Prostate gland (tissue), 2 donors: Measurements from ENCODE around the gene IFITM10. TPM values are rescaled to one million over a fixed set of nuclear protein-coding genes. Genes with fewer than 3 reads are reported as not detected.

Experiments
- DNase-seq: peaks from one replicate; pipeline ENCODE4 v3.0.0-alpha.2; 2019; ENCODE audit warnings: low spot score
- H3K27ac ChIP-seq, 2 donors: fragments of 200-600 bp; sonication (generic); 2 replicates each; pipeline ENCODE4 v1.5.1; 2017 to 2019
- H3K27me3 ChIP-seq: fragments of 200-600 bp; sonication (generic); replicated peaks from 2 replicates; pipeline ENCODE4 v1.5.1; 2019; ENCODE audit not compliant: insufficient read depth
- H3K36me3 ChIP-seq, 2 donors: fragments of 200-600 bp; sonication (generic); 1 replicate in 1 of 2; 2 replicates in 1 of 2; pipeline versions ENCODE4 v1.5.1 to v1.8.1; 2017 to 2019
- H3K4me1 ChIP-seq: fragments of 200-600 bp; sonication (generic); replicated peaks from 2 replicates; pipeline ENCODE4 v1.5.1; 2019
- H3K4me3 ChIP-seq, 2 donors: fragments of 200-600 bp; sonication (generic); 2 replicates each; pipeline ENCODE4 v1.5.1; 2017 to 2019
- H3K9me3 ChIP-seq: fragments of 200-600 bp; sonication (generic); 2 replicates; pipeline ENCODE4 v1.5.1; 2017
- POLR2A ChIP-seq: fragments of 450-650 bp; IDR thresholded peaks from one replicate; pipeline ENCODE4 v1.6.1; 2016; ENCODE audit warnings: antibody characterized with exemption, mild to moderate bottlenecking
- POLR2AphosphoS5 ChIP-seq: sonication (generic); formaldehyde crosslinking; IDR thresholded peaks from one replicate; pipeline ENCODE4 v1.6.1; 2017; ENCODE audit warnings: antibody characterized with exemption
- WGBS: methylation state at CpG from one replicate; pipeline ENCODE4 v1.1.5; 2018; 5-methylcytosine and 5-hydroxymethylcytosine counted together
- intact Hi-C: fragments of 100-400 bp; cut with DNase I; formaldehyde crosslinking; loops from one replicate; pipeline ENCODE4 v1.14.2; 2022
- total RNA-seq, 2 donors: library from RNA; depleted of rRNA; stranded (reverse); fragments of >200 nt; gene quantifications; one replicate each; pipeline ENCODE4 v1.1.0, GENCODE V29; 2016
- TF ChIP-seq, protein P1 (sequence below), 4 experiments: fragments of 200-600 bp in 2 of 4; fragments of 450-650 bp in 2 of 4; sonication (generic) in 2 of 4; IDR thresholded peaks; 1 replicate in 3 of 4; 2 replicates in 1 of 4; pipeline ENCODE4 v1.5.1; 2016 to 2019; ENCODE audit warnings: antibody characterized with exemption in 4 of 4, mild to moderate bottlenecking in 2 of 4, moderate library complexity in 2 of 4

Gene IFITM10
- total RNA-seq, 2 donors from 2014 or later = 2.6 to 3.1 TPM

DNA sequence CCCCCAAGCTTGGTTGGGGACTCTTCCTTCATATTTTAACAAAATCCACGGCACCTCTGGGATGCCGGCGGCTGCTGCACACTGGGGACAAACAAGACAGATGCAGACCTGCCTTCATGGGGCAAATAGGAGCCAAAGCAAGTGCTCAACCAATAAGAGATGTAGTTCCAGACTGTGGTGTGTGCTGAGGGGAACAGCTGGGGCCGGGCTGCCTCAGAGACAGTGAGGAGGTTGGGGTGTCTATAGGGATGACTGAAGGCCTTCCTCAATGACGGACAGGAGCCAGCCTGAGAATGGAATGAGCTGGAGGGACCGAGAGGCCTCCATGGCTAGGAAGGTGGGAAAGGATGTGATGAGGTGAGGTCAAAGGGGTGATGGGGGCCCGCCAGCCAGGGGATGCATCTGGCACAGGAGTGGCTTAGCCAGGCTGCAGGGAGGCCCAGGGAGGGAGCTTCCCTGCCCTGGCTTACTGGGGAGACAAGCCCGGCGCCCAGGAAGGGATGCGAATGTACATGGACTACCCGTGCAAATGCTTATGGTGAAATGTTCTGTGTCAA is 23.7 kb upstream of the IFITM10 start:
- no peak for DNase-seq
- intact Hi-C loops = no loop called here
- Histone ChIP-seq H3K4me3 (no peak overlapping the region), H3K9me3 (no peaks in the 10 kb centered on the region), H3K4me1 (no peaks in the 10 kb centered on the region), H3K36me3 (no peaks in the 10 kb centered on the region), H3K27me3 (no peaks in the 10 kb centered on the region), H3K27ac (no peak overlapping the region)
- 96% methylated on average over 11 of the region's 11 CpGs for WGBS
- TF ChIP-seq, protein P1, sequence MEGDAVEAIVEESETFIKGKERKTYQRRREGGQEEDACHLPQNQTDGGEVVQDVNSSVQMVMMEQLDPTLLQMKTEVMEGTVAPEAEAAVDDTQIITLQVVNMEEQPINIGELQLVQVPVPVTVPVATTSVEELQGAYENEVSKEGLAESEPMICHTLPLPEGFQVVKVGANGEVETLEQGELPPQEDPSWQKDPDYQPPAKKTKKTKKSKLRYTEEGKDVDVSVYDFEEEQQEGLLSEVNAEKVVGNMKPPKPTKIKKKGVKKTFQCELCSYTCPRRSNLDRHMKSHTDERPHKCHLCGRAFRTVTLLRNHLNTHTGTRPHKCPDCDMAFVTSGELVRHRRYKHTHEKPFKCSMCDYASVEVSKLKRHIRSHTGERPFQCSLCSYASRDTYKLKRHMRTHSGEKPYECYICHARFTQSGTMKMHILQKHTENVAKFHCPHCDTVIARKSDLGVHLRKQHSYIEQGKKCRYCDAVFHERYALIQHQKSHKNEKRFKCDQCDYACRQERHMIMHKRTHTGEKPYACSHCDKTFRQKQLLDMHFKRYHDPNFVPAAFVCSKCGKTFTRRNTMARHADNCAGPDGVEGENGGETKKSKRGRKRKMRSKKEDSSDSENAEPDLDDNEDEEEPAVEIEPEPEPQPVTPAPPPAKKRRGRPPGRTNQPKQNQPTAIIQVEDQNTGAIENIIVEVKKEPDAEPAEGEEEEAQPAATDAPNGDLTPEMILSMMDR (IDR thresholded peaks at IDR 0.05) = no peak
- TF ChIP-seq POLR2A = no peak
- TF ChIP-seq POLR2AphosphoS5 = no peak

DNA sequence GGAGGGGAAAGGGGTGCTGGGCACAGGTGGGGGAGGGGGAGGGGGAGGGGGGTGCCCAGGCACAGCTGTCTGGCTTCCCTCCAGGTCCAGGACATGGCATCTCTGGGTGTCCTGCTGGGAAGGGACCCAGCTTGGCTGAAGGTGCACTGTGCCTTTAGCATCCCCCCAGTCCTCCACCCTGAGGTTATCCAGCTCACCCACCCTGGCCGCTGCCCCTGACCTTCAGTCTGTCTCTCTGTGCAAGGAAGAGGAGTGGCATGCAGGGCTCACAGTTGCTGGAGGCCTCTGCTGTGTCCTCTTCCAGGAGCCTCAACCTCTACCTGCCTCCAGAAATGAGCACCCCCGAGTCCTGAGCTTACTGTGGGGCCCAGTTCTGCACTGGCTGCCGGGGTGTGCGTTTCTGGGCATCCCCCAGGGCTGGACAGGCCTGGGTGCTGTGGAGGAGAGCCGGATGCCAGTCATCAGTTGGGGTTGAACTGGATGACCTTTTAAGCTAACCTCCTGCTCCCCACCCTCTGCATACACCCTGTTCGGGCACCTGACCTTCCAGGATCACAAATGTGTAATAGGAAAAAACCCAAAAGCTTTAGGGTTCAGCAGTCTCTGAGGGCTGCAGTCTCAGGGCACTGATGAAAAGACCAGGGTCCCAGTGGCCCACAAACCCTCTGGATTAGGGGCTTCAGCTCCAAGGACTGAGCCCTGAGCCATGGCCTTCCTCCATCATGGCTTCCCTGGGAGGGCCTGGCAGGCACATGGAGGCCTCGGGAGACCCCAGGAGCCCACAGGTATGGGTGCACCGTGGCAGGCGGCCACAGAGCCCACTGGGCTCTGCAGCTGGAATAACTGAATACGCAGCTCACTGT is 23.0 kb upstream of the IFITM10 start:
- intact Hi-C loops = no loop called here
- no peak for DNase-seq
- Histone ChIP-seq H3K36me3 (no peaks in the 10 kb centered on the region), H3K27ac (no peak overlapping the region), H3K9me3 (no peaks in the 10 kb centered on the region), H3K4me3 (no peak overlapping the region), H3K27me3 (no peaks in the 10 kb centered on the region), H3K4me1 (no peaks in the 10 kb centered on the region)
- no peak for TF ChIP-seq POLR2AphosphoS5
- no peak for TF ChIP-seq POLR2A
- TF ChIP-seq, protein P1 (IDR thresholded peaks at IDR 0.05) = no peak
- 91% methylated on average over 10 of the region's 10 CpGs for WGBS

DNA sequence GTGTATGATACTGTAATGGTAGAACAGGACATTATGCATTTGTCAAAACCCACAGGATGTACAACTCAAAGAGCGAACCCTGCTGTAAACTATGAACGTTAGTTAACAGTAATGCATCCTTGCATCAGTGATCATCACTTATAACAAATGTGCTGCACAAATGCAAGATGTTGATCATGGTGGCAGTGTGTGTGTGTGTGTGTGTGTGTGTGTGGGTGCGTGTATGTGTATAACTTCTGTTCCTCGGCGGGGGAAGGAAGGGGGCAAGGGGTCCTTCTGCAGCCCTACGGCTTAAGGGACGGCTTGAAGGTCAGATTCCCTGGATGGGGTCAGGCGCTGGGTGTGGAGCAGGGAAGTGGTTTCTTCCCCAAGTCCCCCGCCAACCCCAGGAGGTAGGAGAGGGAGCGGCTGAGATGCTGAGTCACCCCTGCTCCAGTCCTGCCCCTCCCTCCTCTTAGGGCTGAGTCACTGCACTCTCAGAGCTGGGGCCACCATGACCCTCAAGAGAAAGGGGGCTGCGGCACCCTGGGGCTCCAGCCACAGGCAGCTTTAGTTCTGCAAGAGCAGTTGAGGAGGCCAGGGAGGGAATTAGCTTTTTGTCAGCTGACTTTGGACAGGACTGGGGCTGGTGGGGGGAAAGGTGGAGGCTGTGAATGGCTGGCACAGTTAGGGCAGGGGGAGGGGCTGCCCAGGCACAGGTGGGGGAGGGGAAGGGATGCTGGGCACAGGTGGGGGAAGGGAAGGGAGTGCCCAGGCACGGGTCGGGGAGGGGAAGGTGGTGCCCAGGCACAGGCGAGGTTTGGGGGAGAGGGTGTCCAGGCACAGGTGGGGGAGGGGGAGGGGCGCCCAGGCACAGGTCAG is 22.1 kb upstream of the IFITM10 start:
- TF ChIP-seq POLR2A (no peak), POLR2AphosphoS5 (no peak)
- TF ChIP-seq, protein P1 (IDR thresholded peaks at IDR 0.05) = no peak
- Histone ChIP-seq H3K9me3 (no peaks in the 10 kb centered on the region), H3K4me1 (no peaks in the 10 kb centered on the region), H3K4me3 (no peak overlapping the region), H3K36me3 (no peaks in the 10 kb centered on the region), H3K27me3 (no peaks in the 10 kb centered on the region), H3K27ac (no peak overlapping the region)
- intact Hi-C loops = no loop called here
- 39% methylated on average over 14 of the region's 15 CpGs for WGBS
- no peak for DNase-seq

DNA sequence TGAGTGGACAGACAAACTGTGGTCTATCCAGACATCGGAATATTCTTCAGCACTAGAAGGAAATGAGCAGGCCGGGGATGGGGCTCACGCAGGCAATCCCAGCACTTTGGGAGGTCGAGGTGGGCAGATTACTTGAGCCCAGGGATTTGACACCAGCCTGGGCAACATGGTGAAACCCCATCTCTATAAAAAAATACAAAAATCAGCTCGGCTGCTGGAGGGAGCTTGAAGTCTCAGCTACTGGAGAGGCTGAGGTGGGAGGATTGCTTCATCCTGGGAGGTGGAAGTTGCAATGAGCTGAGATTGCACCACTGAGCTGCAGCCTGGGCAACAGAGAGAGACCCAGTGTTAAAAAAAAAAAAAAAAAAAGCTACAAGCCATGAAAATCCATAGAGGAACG is 21.3 kb upstream of the IFITM10 start:
- intact Hi-C loops = no loop called here
- Histone ChIP-seq H3K4me1 (no peaks in the 10 kb centered on the region), H3K27me3 (no peaks in the 10 kb centered on the region), H3K4me3 (no peak overlapping the region), H3K9me3 (no peaks in the 10 kb centered on the region), H3K36me3 (no peaks in the 10 kb centered on the region), H3K27ac (no peak overlapping the region)
- no peak for DNase-seq
- WGBS = 76% methylated on average over 6 of the region's 6 CpGs
- TF ChIP-seq, protein P1 (IDR thresholded peaks at IDR 0.05) = no peak
- TF ChIP-seq POLR2AphosphoS5 (no peak), POLR2A (no peak)
